GM21390 (cell line): ENCODE data around the gene CXCR6.
A peak's percentile ranks its signal among the peaks of the same experiment; 100 is the strongest.

ENCODE experiments used
- ATAC-seq: cut with Tn5 transposase; IDR thresholded peaks from one replicate; pipeline ENCODE4 v1.9.1; 2021; ENCODE audit not compliant: unreplicated experiment

Gene CXCR6

DNA sequence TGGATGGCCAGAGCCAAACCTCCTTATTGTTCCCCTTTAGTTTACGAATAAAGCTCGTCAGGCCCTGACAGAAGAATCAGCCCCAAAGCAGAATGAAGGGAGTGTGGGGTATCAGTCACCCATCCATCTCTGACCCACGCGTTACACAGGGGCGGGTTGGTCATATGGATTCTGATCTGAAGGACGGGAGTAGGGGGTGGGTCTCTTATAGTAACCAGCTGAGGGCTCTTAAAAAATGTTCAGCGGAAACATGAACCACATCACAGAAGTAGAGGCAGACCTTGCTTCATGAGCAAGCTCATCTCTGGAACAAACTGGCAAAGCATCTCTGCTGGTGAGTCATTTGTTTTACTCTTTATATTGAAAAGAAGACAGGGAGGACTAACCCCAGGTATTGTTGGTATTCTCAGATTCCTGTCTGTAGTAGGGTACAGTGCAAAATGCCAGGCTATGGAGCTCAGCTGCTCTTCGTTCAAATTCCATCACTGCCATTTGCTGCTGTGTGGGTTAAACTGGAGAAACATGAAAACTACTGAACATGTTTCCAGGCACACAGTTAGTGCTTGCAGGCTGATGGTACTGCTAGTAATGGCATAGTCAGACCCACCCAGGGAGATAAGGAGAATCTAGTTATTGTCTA lies at the start of gene CXCR6:
Gene CXCR6, plus strand, starts transcription at position 258 of the 640 bp plus-strand sequence. CDS start 3,018 bp downstream, outside the sequence.
- no peak for ATAC-seq

DNA sequence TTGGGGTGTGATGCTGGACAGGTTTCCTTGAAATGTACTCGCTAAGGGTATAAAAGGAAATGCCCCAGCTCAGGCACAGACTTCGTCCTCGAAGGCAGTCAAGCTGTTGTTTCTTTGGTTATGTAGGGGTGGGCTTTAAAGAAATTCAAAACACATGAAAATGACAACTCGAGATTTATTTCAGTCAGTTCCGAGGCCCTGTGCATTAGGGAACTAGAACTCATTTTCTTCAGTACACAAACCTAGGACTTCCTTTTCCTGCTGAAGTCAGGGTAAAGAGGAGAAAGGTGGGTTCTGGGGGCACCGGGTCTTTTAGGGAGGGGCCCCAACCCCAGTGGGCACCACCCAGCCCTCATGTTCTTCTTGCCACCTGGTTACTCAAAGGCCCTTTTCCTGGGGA lies 49.2 kb upstream of the CXCR6 start:
- no peak for ATAC-seq

DNA sequence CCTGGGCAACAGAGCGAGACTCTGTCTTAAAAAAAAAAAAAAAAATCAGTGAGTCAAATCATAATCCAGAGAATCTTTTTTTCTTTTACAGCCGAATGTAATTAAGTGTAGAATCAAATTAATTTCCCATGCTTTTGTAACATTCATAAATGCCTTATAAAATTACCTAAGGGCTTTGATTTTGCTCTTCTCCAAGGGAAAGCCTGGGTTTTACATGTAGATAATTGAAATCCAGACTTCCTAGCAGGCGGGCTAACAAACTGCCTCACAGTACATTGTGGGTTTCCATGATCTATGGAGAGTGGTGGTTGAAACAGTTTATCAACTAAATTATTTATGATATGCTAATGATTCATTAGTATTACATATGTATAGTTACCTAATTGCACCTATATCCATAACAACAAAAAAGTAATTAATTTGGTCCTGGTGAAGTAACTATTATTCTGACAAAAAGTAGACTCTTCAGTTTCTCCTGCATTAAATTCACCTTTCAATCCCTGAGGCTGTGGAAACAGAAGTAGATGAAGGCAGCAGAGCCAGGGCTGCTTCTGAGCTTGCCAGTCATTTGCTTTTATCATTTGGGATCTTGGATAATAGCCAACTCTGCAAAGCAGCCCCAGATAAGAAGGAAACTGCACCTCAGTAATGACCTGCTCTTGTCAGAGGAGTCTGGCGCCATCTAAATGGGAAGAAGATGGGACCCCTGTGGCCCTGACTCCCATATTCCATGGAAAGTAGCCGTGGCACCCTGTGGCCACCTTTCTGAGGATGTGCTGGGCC lies 47.4 kb upstream of the CXCR6 start:
- no peak for ATAC-seq

DNA sequence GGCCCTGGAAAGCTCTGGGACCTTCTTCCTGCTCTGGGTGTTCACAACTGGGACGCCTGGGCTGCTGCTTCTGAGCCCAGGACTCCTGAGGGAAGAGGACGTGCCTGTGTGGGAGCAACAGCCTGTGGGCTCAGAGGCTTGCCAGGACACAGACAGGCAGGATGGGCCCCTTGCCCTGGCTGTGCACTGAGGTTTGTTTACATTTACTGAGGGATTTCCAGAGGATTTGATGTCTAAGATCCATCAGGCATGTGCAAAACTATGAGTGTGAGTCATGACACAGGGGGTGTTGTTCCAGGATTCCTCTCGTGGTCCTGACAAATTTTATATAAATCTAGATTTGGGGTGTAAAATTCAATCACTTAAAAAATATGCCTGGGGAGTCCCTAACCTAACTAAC lies 46.3 kb upstream of the CXCR6 start:
- no peak for ATAC-seq

DNA sequence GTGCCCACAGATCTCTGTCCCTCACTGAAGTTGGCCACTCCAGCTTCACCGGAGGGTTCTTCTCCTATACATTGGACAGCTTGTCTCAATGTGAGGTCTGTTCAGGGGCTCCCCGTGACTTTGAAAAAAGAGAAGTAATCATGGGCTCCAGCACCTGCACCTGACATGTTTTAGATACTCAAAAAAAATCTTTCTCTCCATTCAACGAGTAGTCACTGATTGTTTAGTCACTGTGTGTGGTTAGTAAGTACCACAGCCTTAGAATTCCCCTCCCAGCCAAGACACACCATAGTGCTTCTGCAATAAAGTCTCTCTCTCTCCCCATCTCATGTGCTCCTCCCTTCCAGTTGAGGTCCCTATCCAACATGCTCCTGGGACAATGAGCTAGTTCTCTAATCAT lies 38.3 kb upstream of the CXCR6 start:
- ATAC-seq: no peak

DNA sequence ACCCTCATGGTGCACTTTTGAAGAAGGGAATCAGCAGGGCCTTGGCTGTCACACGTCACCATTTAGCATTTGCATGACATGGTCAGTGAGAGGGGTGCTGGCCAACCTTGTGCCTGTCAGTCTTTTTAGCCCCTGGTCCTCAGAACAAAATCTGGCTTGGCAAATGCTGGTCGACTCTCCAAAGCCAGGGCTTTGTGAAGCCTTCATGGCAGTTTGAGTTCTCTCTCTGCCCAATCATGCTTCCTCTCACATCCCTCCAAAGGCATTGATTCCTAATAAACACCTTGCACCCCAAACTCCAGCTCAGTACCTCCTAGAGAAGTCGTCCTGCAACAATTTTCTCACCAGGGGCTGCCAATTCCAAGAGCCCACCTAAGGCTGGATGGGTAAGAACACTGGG lies 37.5 kb upstream of the CXCR6 start:
- no peak for ATAC-seq

DNA sequence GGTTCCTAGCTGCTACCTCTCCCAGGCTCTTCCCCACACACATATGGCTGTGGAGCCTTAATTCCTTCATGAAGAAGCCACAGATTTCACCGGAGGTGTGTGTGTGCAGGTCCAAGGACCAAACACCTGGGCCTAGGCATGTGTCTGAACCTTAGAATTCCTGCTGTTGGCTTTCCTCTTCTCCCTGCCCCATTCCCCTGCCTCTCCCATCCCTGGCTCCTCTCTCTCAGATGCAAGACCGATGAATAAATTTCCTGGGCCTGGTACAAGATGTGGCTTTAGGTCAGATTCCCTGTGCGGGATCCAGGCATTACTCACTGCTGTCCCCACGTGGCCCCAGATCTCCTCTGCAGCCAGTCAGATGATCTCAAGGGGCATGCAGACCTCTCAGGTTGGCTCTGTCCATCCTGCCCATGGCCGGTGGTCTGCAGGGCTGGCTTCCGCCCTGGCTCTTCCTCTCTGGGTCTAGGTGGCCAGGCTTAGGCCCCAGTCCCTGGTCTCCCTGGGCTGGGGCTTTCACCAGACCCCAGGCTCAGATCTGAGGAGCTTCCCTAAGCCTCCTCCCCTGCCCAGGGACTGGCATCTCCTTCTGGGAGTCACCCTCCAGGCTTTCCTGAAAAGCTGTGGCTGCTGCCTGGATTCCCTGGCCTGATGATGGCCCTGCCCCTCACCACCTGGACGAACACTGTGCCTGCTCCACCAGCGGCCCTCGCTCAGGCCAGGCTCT lies 36.4 kb upstream of the CXCR6 start:
- ATAC-seq: no peak

DNA sequence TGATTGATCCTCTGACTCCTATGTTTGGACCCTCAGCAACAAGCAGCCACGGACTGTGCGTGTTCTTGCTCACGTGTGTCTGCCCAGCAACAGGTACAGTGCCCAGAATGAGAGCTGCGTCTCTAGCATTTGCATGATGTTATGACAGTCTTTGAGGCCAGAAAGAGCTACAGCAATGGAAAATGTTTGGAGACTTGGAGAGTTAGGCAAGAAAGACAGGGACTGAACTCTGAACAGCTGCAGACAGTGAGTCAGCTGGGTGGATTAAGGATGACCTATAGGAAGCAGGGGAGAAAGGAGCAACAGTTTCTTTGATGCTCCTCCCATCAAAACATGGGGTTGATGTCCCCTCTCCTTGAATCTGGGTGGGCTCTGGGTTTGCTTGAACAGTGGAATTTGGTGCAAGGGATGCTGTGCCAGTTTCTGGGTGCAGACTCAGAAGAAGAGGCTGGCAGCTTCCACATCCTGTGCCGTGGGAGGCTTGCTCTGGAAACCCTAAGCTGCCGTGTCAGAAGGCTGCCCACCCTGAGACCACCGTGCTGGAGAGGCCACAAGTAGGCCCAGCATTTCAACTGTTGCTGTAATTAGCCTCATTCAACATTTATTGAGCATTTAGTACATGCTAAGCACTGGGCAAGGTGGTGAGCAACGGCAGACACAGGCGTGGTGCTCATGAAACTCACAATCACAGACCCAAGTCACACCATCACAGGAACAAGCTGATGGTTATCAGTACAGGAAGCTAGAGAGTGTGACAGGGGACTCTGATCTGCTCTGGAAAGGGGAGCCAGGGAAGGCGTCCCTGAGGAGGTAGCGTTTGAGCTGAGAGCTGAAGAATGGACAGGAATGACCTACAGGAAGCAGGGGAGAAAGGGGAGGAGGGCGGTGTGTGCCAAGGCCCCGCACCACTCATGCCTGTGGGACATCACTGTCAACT lies 35.2 kb upstream of the CXCR6 start:
- no peak for ATAC-seq

DNA sequence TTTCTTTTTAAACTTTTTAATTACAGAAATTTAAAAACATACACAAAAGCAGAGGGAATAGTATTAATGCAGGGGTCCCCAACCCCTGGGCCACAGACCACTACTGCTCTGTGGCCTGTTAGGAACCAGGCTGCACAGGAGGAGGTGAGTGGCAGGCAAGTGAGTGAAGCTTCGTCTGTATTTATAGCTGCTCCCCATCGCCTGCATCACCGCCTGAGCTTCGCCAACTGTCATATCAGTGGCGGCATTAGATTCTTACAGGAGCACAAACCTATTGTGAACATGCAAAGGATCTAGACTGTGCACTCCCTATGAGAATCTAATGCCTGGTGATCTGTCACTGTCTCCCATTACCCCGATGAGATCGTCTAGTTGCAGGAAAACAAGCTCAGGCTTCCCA lies 34.5 kb upstream of the CXCR6 start:
- no peak for ATAC-seq

DNA sequence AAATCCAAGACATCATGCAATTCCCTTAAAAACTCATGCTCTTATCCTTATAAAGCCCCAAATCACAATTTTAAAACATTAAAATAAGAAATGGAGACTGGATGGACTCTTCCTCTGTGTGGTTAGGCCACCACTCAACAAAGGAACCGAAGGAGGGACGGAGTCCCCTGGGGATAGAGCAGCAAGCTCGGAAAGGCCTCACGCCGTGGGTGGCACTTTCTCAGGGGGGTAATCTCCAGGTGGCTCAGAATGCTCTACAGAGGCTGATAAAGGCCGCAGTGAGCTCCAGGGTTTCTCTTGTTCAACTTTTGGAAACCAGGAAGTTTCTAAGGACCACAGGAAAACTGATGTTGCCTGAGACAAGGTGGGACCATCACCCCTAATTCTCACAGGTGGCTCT lies 33.7 kb upstream of the CXCR6 start:
- no peak for ATAC-seq

DNA sequence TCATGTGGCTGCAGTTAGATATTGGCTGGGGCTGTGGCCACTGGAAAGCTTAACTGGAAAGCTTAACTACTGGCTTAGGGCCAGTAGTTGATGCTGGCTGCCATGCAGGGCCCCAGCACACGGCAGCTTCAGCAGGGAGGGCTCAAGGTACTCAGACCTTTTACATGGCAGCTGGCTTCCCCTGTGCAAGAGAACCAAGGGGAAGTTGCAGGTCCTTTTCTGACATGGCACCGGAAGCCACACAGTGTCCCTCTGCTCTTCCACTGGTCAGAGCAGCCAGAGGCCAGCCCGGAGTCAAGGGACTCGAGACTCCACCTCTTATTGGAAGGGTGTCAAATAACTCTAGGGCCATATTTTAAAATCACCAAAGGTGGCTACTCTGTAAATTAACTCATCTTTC lies 32.4 kb upstream of the CXCR6 start:
- no peak for ATAC-seq

DNA sequence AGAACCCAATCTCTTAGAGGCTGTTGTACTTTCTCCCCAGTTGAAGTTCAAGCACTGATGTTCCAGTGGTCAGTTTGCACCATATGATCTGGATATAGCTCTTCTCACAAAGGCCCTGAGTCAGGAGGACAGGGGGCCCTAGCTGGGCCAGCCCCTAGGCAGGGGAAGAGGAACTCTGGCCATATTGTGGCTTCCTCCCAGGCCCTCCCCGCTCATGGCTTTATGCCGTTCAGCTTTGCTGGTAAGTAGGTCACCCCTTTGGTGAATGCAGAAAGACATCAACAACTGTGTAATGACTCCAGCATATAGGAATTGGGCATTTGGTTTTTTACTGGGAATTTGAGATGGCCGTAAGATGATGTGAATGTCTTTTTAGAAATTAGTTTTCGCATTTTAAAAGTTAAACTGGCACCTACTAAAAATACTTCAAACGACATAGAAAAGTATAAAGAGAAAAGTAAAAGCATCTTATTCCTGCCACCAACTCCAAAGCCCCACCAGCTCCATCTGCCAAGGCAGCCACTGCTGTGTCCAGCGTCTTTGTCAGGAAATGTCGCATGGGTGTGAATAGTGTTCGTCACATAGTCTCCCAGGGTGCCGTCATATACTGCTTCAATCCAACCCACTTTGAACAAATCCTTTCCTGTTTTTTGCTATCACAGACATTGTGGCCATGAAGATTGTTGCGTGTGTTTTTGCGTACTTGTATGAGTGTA lies 31.6 kb upstream of the CXCR6 start:
- no peak for ATAC-seq

DNA sequence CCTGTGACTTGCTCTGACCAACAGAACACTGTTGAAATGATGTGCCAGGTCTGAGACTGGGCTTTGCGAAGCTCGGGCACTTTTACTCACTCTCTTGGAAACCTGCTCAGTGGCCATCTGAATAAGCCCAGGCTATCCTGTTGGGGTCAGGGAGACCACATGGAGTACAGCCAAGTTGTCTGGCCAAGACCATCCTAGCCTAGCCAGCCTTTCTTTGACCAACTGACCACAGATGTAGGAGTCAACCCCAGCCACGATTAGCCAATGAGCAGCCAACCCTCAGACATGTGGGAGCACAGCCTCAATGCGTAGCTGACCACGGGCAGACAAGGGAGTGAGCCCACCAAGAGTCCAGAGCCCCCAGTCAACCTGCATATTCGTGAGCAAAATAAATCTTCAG lies 30.8 kb upstream of the CXCR6 start:
- ATAC-seq: no peak

DNA sequence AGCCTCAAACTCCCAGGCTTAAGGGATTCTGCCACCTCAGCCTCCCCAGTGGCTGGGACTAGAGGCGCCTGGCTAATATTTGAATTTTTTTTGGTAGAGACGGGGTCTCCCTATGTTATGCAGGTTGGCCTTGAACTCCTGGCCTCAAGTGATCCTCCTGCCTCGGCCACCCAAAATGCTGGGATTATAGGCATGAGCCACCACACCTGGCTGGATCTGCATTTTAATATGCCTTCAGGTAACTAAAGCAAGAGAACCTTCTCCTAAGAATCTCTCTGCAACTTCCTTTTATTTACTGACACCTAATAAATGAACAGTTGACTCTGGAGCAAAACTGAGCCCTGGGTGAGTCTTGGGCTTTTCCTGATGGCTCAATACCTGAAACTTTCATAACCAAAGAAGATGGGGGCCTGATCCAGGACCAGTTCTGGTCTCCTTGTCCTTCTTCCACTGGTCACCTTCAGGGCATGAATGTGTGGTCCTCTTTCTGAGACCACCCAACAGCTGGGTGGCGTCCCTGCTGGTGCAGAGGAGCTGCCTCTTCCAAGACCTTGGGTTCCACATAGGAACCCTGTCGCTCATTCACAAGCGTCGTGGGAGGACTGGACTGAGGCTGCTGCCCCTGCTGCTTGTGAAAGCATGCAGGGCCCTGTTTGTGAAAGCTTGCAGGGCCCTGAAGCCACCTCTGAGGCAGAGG lies 28.8 kb upstream of the CXCR6 start:
- no peak for ATAC-seq

DNA sequence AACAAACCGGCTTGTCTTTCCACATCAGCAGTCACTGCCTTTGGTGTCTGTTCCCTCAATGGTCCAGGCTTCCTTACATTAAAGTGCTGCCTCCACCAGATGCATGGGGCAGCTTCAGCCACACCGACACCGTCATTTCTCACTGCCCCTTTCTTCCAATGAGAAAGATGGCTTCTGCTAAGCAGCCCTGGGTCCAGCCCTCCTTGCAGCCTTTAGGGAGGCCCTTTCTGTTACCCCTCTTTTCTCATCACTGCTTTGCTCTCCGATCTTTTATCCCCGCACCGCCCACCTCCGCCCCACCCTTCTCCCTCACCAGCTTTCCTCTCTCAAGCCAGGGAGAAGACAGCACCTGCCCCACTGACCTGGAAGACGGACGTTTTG lies 28.2 kb upstream of the CXCR6 start:
- ATAC-seq: no peak

DNA sequence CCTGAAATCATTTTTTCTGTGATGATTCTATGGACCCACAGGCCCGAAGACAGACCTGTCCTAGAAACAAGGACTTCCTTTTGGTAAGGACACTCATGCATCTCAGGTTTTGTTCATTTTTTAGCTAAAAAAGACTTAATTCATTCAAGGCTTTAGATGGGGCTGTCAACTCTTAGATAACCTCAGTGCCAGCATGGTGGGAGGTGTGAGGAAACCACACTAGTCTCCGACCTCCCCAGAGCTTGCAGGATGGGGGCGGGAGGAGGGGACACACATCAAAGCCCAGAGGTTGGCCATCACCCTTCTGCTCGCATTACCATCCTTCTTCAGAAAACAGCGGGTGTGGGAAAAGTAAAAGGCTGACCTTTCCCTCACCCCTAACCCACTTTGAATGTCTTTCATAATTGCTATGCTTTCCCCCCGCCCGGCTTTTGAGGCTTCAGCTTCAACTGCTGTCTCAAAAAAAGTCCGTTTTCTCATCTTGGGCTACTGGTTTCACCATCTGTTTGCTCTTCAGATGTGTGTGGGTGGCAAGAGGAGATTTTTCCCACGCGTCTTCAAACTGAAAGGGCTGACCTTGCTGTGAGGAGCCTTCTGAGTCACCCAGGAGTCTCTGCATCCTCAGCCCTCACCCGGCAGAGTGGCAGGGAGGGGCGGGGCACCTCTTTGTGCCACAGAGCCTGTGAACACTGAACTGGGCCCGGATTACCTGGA lies 27.6 kb upstream of the CXCR6 start:
- peak; percentile 89 for ATAC-seq

DNA sequence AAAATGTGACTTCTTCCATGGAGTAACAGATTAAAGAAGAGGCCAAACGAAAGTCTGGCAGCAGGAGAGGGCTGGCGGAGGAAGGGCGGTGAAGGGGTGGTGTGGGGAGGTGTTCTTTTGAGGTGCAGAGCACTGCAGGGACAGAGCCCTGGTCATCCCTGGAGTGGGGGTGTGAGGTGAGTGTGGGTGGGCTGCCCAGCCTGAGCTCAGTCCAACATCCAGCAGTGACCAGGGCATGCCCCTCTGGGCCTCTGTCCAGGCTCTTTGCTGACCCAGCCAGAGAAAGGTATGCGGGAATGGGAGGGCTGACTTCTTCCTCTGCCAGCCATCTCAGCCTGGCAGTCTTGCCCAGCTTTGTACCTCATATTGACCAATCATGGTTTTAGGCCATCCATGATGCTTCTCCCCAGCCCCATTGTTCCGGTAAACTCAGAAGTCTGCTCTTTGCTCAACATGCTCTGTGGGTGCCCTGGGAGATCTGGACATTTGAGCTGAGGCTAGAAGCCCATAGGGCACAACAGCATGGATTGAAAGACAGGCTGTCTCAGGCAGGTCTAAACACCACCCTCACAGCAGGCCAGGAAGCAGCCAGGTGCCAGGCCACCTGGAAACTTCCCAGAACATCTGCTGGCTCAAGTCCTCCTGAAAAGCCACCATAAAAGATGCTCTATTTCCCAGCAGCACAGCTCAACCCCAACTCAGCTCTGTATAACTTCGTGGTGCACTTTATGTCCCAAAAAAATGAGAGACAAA lies 25.9 kb upstream of the CXCR6 start:
- ATAC-seq: no peak
